ENCODE measurements around the gene HPCAL1. TPM values are rescaled to one million over a fixed set of nuclear protein-coding genes. Genes with fewer than 3 reads are reported as not detected.
"Not testable (repeated sequence)": the region's sequence is repeated elsewhere in the genome, so short reads cannot be mapped to it uniquely, and the experiment has no call there.

The HPCAL1 gene
- total RNA-seq, 1 experiment from 2014 or later = 26.9 TPM

- Histone ChIP-seq H3K27me3 (replicated peaks; ENCODE audit: control insufficient read depth, insufficient read depth, low read length) (no peaks in the 10 kb centered on the region), H3K4me1 (no peaks in the 10 kb centered on the region), H3K9me3 (no peaks in the 10 kb centered on the region), H3K4me3 (ENCODE audit: low read depth, low read length) (no peak overlapping the region), H3K36me3 (ENCODE audit: control insufficient read depth, insufficient read depth, low read length) (no peaks in the 10 kb centered on the region)
- Mint-ChIP-seq H3K4me3 (ENCODE audit: unreplicated experiment) (no peak overlapping the region), H3K27me3 (ENCODE audit: insufficient read depth, unreplicated experiment) (no peaks in the 10 kb centered on the region), H3K27ac (ENCODE audit: unreplicated experiment) (no peak overlapping the region), H3K36me3 (ENCODE audit: insufficient read depth, unreplicated experiment) (no peaks in the 10 kb centered on the region), H3K9me3 (ENCODE audit: unreplicated experiment) (no peaks in the 10 kb centered on the region), H3K4me1 (ENCODE audit: low read depth, unreplicated experiment) (no peaks in the 10 kb centered on the region)
- CTCF ChIA-PET = no interaction called here
- POLR2A ChIA-PET = no interaction called here
- intact Hi-C loops (cut with micrococcal nuclease; ENCODE audit: unreplicated experiment) = no loop called here
- no peak for TF ChIP-seq CTCF (IDR thresholded peaks at IDR 0.05; ENCODE audit: insufficient read depth in 1 of 2, low read depth in 1 of 2, low read length in 1 of 2, severe bottlenecking in 1 of 2, unreplicated experiment in 1 of 2)
- BruUV-seq (replicated peaks) = no TSS peak
- no peak for DNase-seq
Measured at GRCh38 chr2:10258326-10258725, 44.4 kb upstream of the HPCAL1 start.

- H3K9me3 ChIP-seq = no peaks in the 10 kb centered on the region
- no peaks in the 10 kb centered on the region for H3K4me1 ChIP-seq
- H3K27me3 ChIP-seq (replicated peaks; ENCODE audit: control insufficient read depth, insufficient read depth, low read length) = no peaks in the 10 kb centered on the region
- no peak for DNase-seq
- Mint-ChIP-seq H3K27me3 (ENCODE audit: insufficient read depth, unreplicated experiment) (no peaks in the 10 kb centered on the region), H3K36me3 (ENCODE audit: insufficient read depth, unreplicated experiment) (no peaks in the 10 kb centered on the region), H3K4me1 (ENCODE audit: low read depth, unreplicated experiment) (no peaks in the 10 kb centered on the region), H3K27ac (ENCODE audit: unreplicated experiment) (no peak overlapping the region), H3K9me3 (ENCODE audit: unreplicated experiment) (no peaks in the 10 kb centered on the region), H3K4me3 (ENCODE audit: unreplicated experiment) (no peak overlapping the region)
- no peaks in the 10 kb centered on the region for H3K36me3 ChIP-seq (ENCODE audit: control insufficient read depth, insufficient read depth, low read length)
- no peak overlapping the region for H3K4me3 ChIP-seq (ENCODE audit: low read depth, low read length)
- BruUV-seq (replicated peaks) = no TSS peak
- CTCF ChIA-PET = no interaction called here
- intact Hi-C loops (cut with micrococcal nuclease; ENCODE audit: unreplicated experiment) = no loop called here
- no peak for TF ChIP-seq CTCF (IDR thresholded peaks at IDR 0.05; ENCODE audit: insufficient read depth in 1 of 2, low read depth in 1 of 2, low read length in 1 of 2, severe bottlenecking in 1 of 2, unreplicated experiment in 1 of 2)
- POLR2A ChIA-PET = no interaction called here
Measured at GRCh38 chr2:10258726-10259125, 44.0 kb upstream of the HPCAL1 start.

GRCh38 chr2:10260130-10260529 lies 42.6 kb upstream of the HPCAL1 start:
- H3K27me3 Mint-ChIP-seq (ENCODE audit: insufficient read depth, unreplicated experiment) = no peaks in the 10 kb centered on the region
- DNase-seq = peak in 1 of 2 experiments; percentile 26
- H3K27ac Mint-ChIP-seq (ENCODE audit: unreplicated experiment) = no peak overlapping the region
- Histone ChIP-seq H3K36me3 (ENCODE audit: control insufficient read depth, insufficient read depth, low read length) (no peaks in the 10 kb centered on the region), H3K9me3 (no peaks in the 10 kb centered on the region), H3K4me3 (ENCODE audit: low read depth, low read length) (no peak overlapping the region), H3K4me1 (no peaks in the 10 kb centered on the region), H3K27me3 (replicated peaks; ENCODE audit: control insufficient read depth, insufficient read depth, low read length) (no peaks in the 10 kb centered on the region)
- ChIA-PET POLR2A (no interaction called here), CTCF (no interaction called here)
- no peaks in the 10 kb centered on the region for H3K4me1 Mint-ChIP-seq (ENCODE audit: low read depth, unreplicated experiment)
- intact Hi-C loops (cut with micrococcal nuclease; ENCODE audit: unreplicated experiment) = no loop called here
- no peak for TF ChIP-seq CTCF (IDR thresholded peaks at IDR 0.05; ENCODE audit: insufficient read depth in 1 of 2, low read depth in 1 of 2, low read length in 1 of 2, severe bottlenecking in 1 of 2, unreplicated experiment in 1 of 2)
- no peak overlapping the region for H3K4me3 Mint-ChIP-seq (ENCODE audit: unreplicated experiment)
- no peaks in the 10 kb centered on the region for H3K9me3 Mint-ChIP-seq (ENCODE audit: unreplicated experiment)
- BruUV-seq (replicated peaks) = no TSS peak
- no peaks in the 10 kb centered on the region for H3K36me3 Mint-ChIP-seq (ENCODE audit: insufficient read depth, unreplicated experiment)

GRCh38 chr2:10263526-10263925 lies 39.2 kb upstream of the HPCAL1 start:
- H3K4me1 ChIP-seq; H3K36me3 Mint-ChIP-seq (ENCODE audit: insufficient read depth, unreplicated experiment); H3K4me1 Mint-ChIP-seq (ENCODE audit: low read depth, unreplicated experiment); H3K4me3 Mint-ChIP-seq (ENCODE audit: unreplicated experiment); intact Hi-C loops (cut with micrococcal nuclease; ENCODE audit: unreplicated experiment); H3K27me3 Mint-ChIP-seq (ENCODE audit: insufficient read depth, unreplicated experiment); DNase-seq; H3K36me3 ChIP-seq (ENCODE audit: control insufficient read depth, insufficient read depth, low read length); H3K27ac Mint-ChIP-seq (ENCODE audit: unreplicated experiment); H3K4me3 ChIP-seq (ENCODE audit: low read depth, low read length); H3K9me3 ChIP-seq; H3K9me3 Mint-ChIP-seq (ENCODE audit: unreplicated experiment); BruUV-seq (replicated peaks); CTCF ChIA-PET; H3K27me3 ChIP-seq (replicated peaks; ENCODE audit: control insufficient read depth, insufficient read depth, low read length): not testable (repeated sequence)
- POLR2A ChIA-PET = interaction anchor here (0.5 kb wide), 1 partner anchor 123 kb away, joined by 4 read pairs; no protein-coding TSS in a partner anchor

All from Caco-2 (cell line).